WTC11 (cell line): ENCODE data around the gene RIPK1.

Experiments used
- CREM ChIP-seq: sonication (generic); formaldehyde crosslinking; IDR thresholded peaks from 2 replicates; pipeline ENCODE4 v1.8.1; 2022; ENCODE audit warnings: mild to moderate bottlenecking, missing genetic modification reagents, moderate library complexity
- CTCF ChIP-seq: fragments of 200-600 bp; IDR thresholded peaks from 2 replicates; pipeline ENCODE4 v1.8.0; 2022; ENCODE audit warnings: antibody characterized with exemption
- GTF2I ChIP-seq: fragments of 250-450 bp; sonication (Bioruptor Pico); conservative IDR thresholded peaks from 2 replicates; pipeline ENCODE4 v1.4.0; 2021; ENCODE audit warnings: mild to moderate bottlenecking
- JUN ChIP-seq: sonication (generic); formaldehyde crosslinking; IDR thresholded peaks from 2 replicates; pipeline ENCODE4 v1.8.0; 2023; ENCODE audit warnings: mild to moderate bottlenecking, missing genetic modification reagents
- KAT7 ChIP-seq: sonication (generic); formaldehyde crosslinking; IDR thresholded peaks from 2 replicates; pipeline ENCODE4 v1.8.1; 2023; ENCODE audit warnings: missing genetic modification reagents, mild to moderate bottlenecking, borderline replicate concordance
- MAX ChIP-seq: sonication (generic); formaldehyde crosslinking; IDR thresholded peaks from 2 replicates; pipeline ENCODE4 v1.8.0; 2022; ENCODE audit warnings: mild to moderate bottlenecking, missing genetic modification reagents
- NFE2L1 ChIP-seq: sonication (generic); formaldehyde crosslinking; IDR thresholded peaks from 2 replicates; pipeline ENCODE4 v1.8.1; 2023; ENCODE audit warnings: missing genetic modification reagents
- SOX15 ChIP-seq: fragments of 250-450 bp; sonication (Bioruptor Pico); IDR thresholded peaks from 2 replicates; pipeline ENCODE4 v1.9.0; 2021; ENCODE audit warnings: mild to moderate bottlenecking
- STAT6 ChIP-seq: sonication (generic); formaldehyde crosslinking; conservative IDR thresholded peaks from 2 replicates; pipeline ENCODE4 v1.8.1; 2023; ENCODE audit warnings: mild to moderate bottlenecking, low read depth, missing genetic modification reagents, moderate library complexity
- TEAD4 ChIP-seq: sonication (generic); formaldehyde crosslinking; IDR thresholded peaks from 2 replicates; pipeline ENCODE4 v1.8.0; 2022; ENCODE audit warnings: mild to moderate bottlenecking, missing genetic modification reagents
- ZNF219 ChIP-seq: sonication (generic); formaldehyde crosslinking; IDR thresholded peaks from 2 replicates; pipeline ENCODE4 v1.8.0; 2023; ENCODE audit warnings: missing genetic modification reagents, mild to moderate bottlenecking, borderline replicate concordance
- TF ChIP-seq, protein P1 (sequence below): sonication (generic); formaldehyde crosslinking; IDR thresholded peaks from 2 replicates; pipeline ENCODE4 v1.8.1; 2023; ENCODE audit warnings: mild to moderate bottlenecking, missing genetic modification reagents
- TF ChIP-seq, protein P2 (sequence below): sonication (generic); formaldehyde crosslinking; IDR thresholded peaks from 2 replicates; pipeline ENCODE4 v1.8.0; 2023; ENCODE audit warnings: mild to moderate bottlenecking, missing genetic modification reagents

DNA sequence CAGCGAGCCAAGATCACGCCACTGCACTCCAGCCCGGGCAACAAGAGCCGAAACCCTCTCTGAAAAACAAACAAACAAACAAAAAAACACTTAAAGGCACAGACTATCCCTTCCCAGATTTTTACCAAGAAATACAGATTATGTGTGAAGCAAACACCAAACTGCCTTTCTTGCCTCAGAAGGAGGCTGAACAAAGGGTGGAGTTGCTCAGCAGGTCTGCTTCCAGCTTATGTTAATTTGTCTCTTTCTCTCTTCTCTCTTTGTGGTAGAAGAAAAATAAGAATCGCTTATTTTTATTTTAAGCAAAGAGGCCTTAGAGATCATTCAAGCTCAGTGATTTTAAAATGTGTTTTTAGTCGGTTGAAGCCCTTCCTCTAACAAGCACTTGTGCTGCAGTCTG is 74.9 kb downstream of the RIPK1 start:
- TF ChIP-seq CTCF: no peak
- TF ChIP-seq, protein P1, sequence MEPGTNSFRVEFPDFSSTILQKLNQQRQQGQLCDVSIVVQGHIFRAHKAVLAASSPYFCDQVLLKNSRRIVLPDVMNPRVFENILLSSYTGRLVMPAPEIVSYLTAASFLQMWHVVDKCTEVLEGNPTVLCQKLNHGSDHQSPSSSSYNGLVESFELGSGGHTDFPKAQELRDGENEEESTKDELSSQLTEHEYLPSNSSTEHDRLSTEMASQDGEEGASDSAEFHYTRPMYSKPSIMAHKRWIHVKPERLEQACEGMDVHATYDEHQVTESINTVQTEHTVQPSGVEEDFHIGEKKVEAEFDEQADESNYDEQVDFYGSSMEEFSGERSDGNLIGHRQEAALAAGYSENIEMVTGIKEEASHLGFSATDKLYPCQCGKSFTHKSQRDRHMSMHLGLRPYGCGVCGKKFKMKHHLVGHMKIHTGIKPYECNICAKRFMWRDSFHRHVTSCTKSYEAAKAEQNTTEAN: no peak
- TF ChIP-seq SOX15 (CRISPR knock-in tag): no peak
- no peak for TF ChIP-seq KAT7 (CRISPR knock-in tag)
- TF ChIP-seq STAT6 (CRISPR knock-in tag): no peak
- no peak for TF ChIP-seq ZNF219 (CRISPR knock-in tag)
- TF ChIP-seq MAX (CRISPR knock-in tag): no peak
- no peak for TF ChIP-seq GTF2I (CRISPR knock-in tag)
- TF ChIP-seq TEAD4: no peak
- TF ChIP-seq, protein P2, sequence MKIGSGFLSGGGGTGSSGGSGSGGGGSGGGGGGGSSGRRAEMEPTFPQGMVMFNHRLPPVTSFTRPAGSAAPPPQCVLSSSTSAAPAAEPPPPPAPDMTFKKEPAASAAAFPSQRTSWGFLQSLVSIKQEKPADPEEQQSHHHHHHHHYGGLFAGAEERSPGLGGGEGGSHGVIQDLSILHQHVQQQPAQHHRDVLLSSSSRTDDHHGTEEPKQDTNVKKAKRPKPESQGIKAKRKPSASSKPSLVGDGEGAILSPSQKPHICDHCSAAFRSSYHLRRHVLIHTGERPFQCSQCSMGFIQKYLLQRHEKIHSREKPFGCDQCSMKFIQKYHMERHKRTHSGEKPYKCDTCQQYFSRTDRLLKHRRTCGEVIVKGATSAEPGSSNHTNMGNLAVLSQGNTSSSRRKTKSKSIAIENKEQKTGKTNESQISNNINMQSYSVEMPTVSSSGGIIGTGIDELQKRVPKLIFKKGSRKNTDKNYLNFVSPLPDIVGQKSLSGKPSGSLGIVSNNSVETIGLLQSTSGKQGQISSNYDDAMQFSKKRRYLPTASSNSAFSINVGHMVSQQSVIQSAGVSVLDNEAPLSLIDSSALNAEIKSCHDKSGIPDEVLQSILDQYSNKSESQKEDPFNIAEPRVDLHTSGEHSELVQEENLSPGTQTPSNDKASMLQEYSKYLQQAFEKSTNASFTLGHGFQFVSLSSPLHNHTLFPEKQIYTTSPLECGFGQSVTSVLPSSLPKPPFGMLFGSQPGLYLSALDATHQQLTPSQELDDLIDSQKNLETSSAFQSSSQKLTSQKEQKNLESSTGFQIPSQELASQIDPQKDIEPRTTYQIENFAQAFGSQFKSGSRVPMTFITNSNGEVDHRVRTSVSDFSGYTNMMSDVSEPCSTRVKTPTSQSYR: no peak
- TF ChIP-seq NFE2L1 (CRISPR knock-in tag): no peak
- no peak for TF ChIP-seq JUN
- no peak for TF ChIP-seq CREM (CRISPR knock-in tag)
